ENCODE measurements around the gene A4GALT.

DNA sequence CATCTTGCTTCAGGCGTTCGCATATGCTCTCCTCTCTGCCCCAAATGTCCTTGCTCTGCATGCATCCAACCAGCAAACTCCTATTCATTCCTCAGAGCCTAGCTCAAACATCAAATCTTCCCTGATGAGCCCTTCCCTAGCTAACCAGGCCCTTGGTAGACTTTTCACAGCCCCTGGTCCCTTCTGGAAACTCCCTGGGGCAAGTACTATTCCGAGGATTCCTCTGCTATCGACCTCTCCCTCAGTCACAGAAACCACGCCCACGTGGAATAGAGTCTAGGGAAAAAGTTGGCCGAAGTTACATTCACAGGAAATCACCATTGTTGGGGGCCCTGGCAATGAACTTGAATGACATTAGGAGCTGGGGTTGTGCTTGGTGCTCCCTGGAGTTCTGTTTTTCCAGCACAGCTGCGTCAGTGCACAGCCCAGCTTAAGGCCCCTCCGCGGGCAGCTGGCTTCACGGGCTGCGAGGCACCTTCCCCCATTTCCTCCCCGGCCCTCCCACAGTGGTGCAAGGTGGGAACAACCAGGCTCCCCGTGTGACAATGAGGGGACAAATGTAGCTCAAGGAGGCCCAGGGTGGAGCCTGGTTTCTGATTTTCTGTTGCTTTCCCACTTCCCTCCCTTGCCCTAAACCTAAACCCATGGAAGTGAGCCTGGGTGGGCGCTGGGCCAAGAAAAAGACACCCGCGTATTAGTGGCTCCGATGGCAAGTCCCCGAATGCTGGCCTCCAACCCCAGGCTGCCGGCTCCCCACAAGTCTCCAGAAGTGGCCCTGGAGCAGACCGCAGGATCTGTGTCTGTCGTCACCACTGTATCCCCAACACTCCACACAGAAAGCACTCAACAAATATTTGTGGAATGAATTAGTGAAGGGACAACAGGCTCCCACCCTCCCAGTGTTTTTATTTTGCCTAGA, 76.0 kb downstream of the A4GALT start:
- TF ChIP-seq FOXM1 (IDR thresholded peaks at IDR 0.05; ENCODE audit: borderline replicate concordance) (no peak), L3MBTL2 (conservative IDR thresholded peaks at IDR 0.05) (no peak), NFRKB (IDR thresholded peaks at IDR 0.05) (no peak), TARDBP (IDR thresholded peaks at IDR 0.05) (no peak), SP1 (IDR thresholded peaks at IDR 0.05) (no peak)

Data from HEK293T (cell line).